ENCODE results near the gene PTCHD1.

PTCHD1 gene

GRCh38 chrX:23389196-23389792, 54.6 kb downstream of the PTCHD1 start:
- POLR2A ChIA-PET, result no interaction called here
- CTCF ChIA-PET, result no interaction called here
- TF ChIP-seq, protein P1, sequence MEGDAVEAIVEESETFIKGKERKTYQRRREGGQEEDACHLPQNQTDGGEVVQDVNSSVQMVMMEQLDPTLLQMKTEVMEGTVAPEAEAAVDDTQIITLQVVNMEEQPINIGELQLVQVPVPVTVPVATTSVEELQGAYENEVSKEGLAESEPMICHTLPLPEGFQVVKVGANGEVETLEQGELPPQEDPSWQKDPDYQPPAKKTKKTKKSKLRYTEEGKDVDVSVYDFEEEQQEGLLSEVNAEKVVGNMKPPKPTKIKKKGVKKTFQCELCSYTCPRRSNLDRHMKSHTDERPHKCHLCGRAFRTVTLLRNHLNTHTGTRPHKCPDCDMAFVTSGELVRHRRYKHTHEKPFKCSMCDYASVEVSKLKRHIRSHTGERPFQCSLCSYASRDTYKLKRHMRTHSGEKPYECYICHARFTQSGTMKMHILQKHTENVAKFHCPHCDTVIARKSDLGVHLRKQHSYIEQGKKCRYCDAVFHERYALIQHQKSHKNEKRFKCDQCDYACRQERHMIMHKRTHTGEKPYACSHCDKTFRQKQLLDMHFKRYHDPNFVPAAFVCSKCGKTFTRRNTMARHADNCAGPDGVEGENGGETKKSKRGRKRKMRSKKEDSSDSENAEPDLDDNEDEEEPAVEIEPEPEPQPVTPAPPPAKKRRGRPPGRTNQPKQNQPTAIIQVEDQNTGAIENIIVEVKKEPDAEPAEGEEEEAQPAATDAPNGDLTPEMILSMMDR (IDR thresholded peaks at IDR 0.05; ENCODE audit: control extremely low read depth, extremely low read depth, low read depth, missing control alignments), result no peak
- DNase-seq (ENCODE audit: extremely low spot score), result no peak

GRCh38 chrX:23390979-23391378, 56.3 kb downstream of the PTCHD1 start:
- TF ChIP-seq, protein P1 (IDR thresholded peaks at IDR 0.05; ENCODE audit: control extremely low read depth, extremely low read depth, low read depth, missing control alignments), result no peak
- ChIA-PET POLR2A (no interaction called here), CTCF (no interaction called here)
- DNase-seq (ENCODE audit: extremely low spot score), result no peak

- ChIA-PET CTCF (no interaction called here), POLR2A (no interaction called here)
- TF ChIP-seq, protein P1 (IDR thresholded peaks at IDR 0.05; ENCODE audit: control extremely low read depth, extremely low read depth, low read depth, missing control alignments), result no peak
- DNase-seq (ENCODE audit: extremely low spot score), result no peak
Observed at GRCh38 chrX:23392195-23392594, 57.5 kb downstream of the PTCHD1 start.

DNA sequence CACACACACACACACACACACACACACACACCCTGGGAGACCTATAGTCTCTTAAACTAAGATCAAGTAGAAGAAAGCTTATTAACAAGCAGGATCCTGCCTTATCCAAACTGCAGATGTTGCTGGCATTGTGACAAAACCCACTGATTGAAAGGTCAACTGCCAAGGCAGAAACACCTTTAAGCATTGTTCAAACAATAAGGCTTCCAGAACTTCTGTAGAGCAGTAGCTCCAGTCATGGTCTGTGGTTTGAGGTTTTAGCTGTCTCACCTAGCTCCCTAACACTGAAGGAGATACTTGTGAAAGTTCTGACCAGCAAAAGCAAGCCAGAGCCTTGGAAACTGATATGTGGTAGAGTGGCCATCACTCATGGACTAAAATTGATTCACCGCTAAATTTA, 59.8 kb downstream of the PTCHD1 start:
- POLR2A ChIA-PET, result no interaction called here
- CTCF ChIA-PET, result no interaction called here
- TF ChIP-seq, protein P1 (IDR thresholded peaks at IDR 0.05; ENCODE audit: control extremely low read depth, extremely low read depth, low read depth, missing control alignments), result no peak
- no peak for DNase-seq (ENCODE audit: extremely low spot score)

GRCh38 chrX:23396263-23396662, 61.6 kb downstream of the PTCHD1 start:
- TF ChIP-seq, protein P1 (IDR thresholded peaks at IDR 0.05; ENCODE audit: control extremely low read depth, extremely low read depth, low read depth, missing control alignments), result no peak
- ChIA-PET POLR2A (no interaction called here), CTCF (no interaction called here)
- no peak for DNase-seq (ENCODE audit: extremely low spot score)

GRCh38 chrX:23398570-23398969, 63.9 kb downstream of the PTCHD1 start:
- POLR2A ChIA-PET, result no interaction called here
- CTCF ChIA-PET, result no interaction called here
- no peak for DNase-seq (ENCODE audit: extremely low spot score)
- TF ChIP-seq, protein P1 (IDR thresholded peaks at IDR 0.05; ENCODE audit: control extremely low read depth, extremely low read depth, low read depth, missing control alignments), result no peak

DNA sequence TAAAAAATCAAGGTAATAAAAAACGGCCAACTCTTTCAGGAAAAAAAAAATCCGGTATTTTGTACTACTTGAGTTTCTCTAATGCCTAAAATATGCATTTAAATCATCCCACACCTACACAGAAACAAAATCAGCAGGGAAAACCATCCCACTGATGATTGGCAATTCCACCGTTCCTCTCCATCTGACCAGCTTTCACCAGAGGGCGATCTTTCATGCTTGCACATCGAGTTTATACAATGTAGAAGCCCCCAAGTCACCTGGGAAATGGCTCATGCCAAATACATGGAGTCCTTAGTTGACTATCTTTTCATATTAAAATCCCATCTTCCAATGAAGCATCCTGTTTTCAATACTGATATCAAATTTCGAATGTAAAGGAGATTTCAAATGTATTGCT, 69.2 kb downstream of the PTCHD1 start:
- TF ChIP-seq, protein P1 (IDR thresholded peaks at IDR 0.05; ENCODE audit: control extremely low read depth, extremely low read depth, low read depth, missing control alignments), result no peak
- CTCF ChIA-PET, result interaction anchor here (1.4 kb wide), 1 partner anchor 21 kb away, joined by 3 read pairs; no protein-coding TSS in a partner anchor
- DNase-seq (ENCODE audit: extremely low spot score), result no peak
- POLR2A ChIA-PET, result no interaction called here
